Measurements from ENCODE around the gene MRPL55. TPM values are rescaled to one million over a fixed set of nuclear protein-coding genes. Genes with fewer than 3 reads are reported as not detected.
A peak's percentile ranks its signal among the peaks of the same experiment; 100 is the strongest.

The MRPL55 gene
- total RNA-seq, 1 experiment from 2014 or later: 60.4 TPM

GRCh38 chr1:228083871-228084278 is 25.2 kb downstream of the MRPL55 start:
- Histone ChIP-seq H3K27ac (ENCODE audit: low read depth, low read length, poor library complexity, severe bottlenecking) (peak overlapping the region; percentile 98), H3K9me3 (ENCODE audit: low read depth, low read length, poor library complexity, severe bottlenecking) (no peaks in the 10 kb centered on the region), H3K27me3 (replicated peaks; ENCODE audit: insufficient read depth, low read depth, low read length, poor library complexity) (no peaks in the 10 kb centered on the region), H3K4me1 (ENCODE audit: insufficient read depth, low read length, poor library complexity, severe bottlenecking) (peaks cover 25% of the 10 kb centered on the region), H3K4me3 (ENCODE audit: low read depth, low read length, poor library complexity, severe bottlenecking) (peak overlapping the region; percentile 98), H3K36me3 (ENCODE audit: insufficient read depth, low read length, poor library complexity, severe bottlenecking) (peaks cover 11% of the 10 kb centered on the region)
- CTCF ChIA-PET: no interaction called here
- intact Hi-C loops (cut with micrococcal nuclease; ENCODE audit: unreplicated experiment): no loop called here
- BruUV-seq (replicated peaks): TSS peak; percentile 34
- DNase-seq (ENCODE audit: low spot score): no peak
- TF ChIP-seq EZH2 (IDR thresholded peaks at IDR 0.05; ENCODE audit: borderline replicate concordance, low read depth, low read length, poor library complexity, severe bottlenecking) (no peak), CTCF (conservative IDR thresholded peaks at IDR 0.05; ENCODE audit: low read depth, low read length) (no peak)
- POLR2A ChIA-PET (ENCODE audit: low non-redundant PET): no interaction called here

GRCh38 chr1:228082918-228083870 is 25.9 kb downstream of the MRPL55 start:
- CTCF ChIA-PET: interaction anchor here (1.0 kb wide), 1 partner anchor 84 kb away, joined by 3 read pairs; no protein-coding TSS in a partner anchor
- Histone ChIP-seq H3K4me3 (ENCODE audit: low read depth, low read length, poor library complexity, severe bottlenecking) (peak overlapping the region; percentile 98), H3K9me3 (ENCODE audit: low read depth, low read length, poor library complexity, severe bottlenecking) (no peaks in the 10 kb centered on the region), H3K27me3 (replicated peaks; ENCODE audit: insufficient read depth, low read depth, low read length, poor library complexity) (no peaks in the 10 kb centered on the region), H3K27ac (ENCODE audit: low read depth, low read length, poor library complexity, severe bottlenecking) (peak overlapping the region; percentile 98), H3K36me3 (ENCODE audit: insufficient read depth, low read length, poor library complexity, severe bottlenecking) (peaks cover 4% of the 10 kb centered on the region), H3K4me1 (ENCODE audit: insufficient read depth, low read length, poor library complexity, severe bottlenecking) (peaks cover 25% of the 10 kb centered on the region)
- TF ChIP-seq EZH2 (IDR thresholded peaks at IDR 0.05; ENCODE audit: borderline replicate concordance, low read depth, low read length, poor library complexity, severe bottlenecking) (no peak), CTCF (conservative IDR thresholded peaks at IDR 0.05; ENCODE audit: low read depth, low read length) (no peak)
- no TSS peak for BruUV-seq (replicated peaks)
- no peak for DNase-seq (ENCODE audit: low spot score)
- intact Hi-C loops (cut with micrococcal nuclease; ENCODE audit: unreplicated experiment): no loop called here
- POLR2A ChIA-PET (ENCODE audit: low non-redundant PET): interaction anchor here (0.6 kb wide), 1 partner anchor 17 kb away, joined by 3 read pairs; no protein-coding TSS in a partner anchor

GRCh38 chr1:228082214-228082917 is 26.7 kb downstream of the MRPL55 start, which contains the start of gene ARF1:
Gene ARF1, plus strand, starts transcription at chr1:228082708. Its CDS starts 14,407 bp downstream, at chr1:228097115.
- no TSS peak for BruUV-seq (replicated peaks)
- POLR2A ChIA-PET (ENCODE audit: low non-redundant PET): interaction anchor here (0.6 kb wide), 1 partner anchor 17 kb away, joined by 3 read pairs; no protein-coding TSS in a partner anchor
- DNase-seq (ENCODE audit: low spot score): peak; percentile 96
- CTCF ChIA-PET: interaction anchor here (1.0 kb wide), 1 partner anchor 83 kb away, joined by 3 read pairs; no protein-coding TSS in a partner anchor
- Histone ChIP-seq H3K27ac (ENCODE audit: low read depth, low read length, poor library complexity, severe bottlenecking) (peak within 1 kb of the TSS; percentile 98), H3K36me3 (ENCODE audit: insufficient read depth, low read length, poor library complexity, severe bottlenecking) (no peaks in the 10 kb centered on the region), H3K9me3 (ENCODE audit: low read depth, low read length, poor library complexity, severe bottlenecking) (no peaks in the 10 kb centered on the region), H3K4me3 (ENCODE audit: low read depth, low read length, poor library complexity, severe bottlenecking) (peak within 1 kb of the TSS; percentile 98), H3K27me3 (replicated peaks; ENCODE audit: insufficient read depth, low read depth, low read length, poor library complexity) (no peaks in the 10 kb centered on the region), H3K4me1 (ENCODE audit: insufficient read depth, low read length, poor library complexity, severe bottlenecking) (peaks cover 25% of the 10 kb centered on the region)
- TF ChIP-seq CTCF (conservative IDR thresholded peaks at IDR 0.05; ENCODE audit: low read depth, low read length) (no peak), EZH2 (IDR thresholded peaks at IDR 0.05; ENCODE audit: borderline replicate concordance, low read depth, low read length, poor library complexity, severe bottlenecking) (no peak)
- intact Hi-C loops (cut with micrococcal nuclease; ENCODE audit: unreplicated experiment): no loop called here

Measured in A673 (cell line).